Activated CD8-positive, alpha-beta memory T cell treated with anti-CD3 and anti-CD28 coated beads, Interleukin-2, amount 50 U/mL, for 4 hours (primary cell): ENCODE measurements around the gene AMY1A.
"Not testable (repeated sequence)": the region's sequence is repeated elsewhere in the genome, so short reads cannot be mapped to it uniquely, and the experiment has no call there.

Source experiments
- DNase-seq: peaks from one replicate; pipeline ENCODE4 v3.0.0-alpha.2; 2020

AMY1A gene

DNA sequence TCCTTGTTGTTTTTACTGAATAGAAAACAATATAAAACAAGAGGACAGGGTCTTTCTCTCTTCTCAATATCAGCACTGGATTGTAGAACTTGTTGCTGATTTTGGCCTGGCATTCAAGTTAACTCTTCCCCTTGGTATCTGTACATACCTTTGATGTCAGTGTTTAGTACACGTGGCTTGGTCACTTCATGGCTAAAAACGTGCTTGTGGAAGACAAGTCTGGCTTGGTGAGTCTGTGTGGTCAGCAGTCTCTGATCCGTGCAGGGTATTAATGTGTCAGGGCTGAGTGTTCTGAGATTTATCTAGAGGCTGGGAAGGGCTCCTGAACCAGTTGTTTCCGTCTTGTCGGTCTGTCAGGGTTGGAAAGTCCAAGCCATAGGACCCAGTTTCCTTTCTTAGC is at the start of gene AMY1A:
TSS of gene AMY1A (plus strand) at position 301 of the 400 bp plus-strand sequence. CDS start 571 bp downstream, outside the sequence.
- not testable (repeated sequence) for DNase-seq

DNA sequence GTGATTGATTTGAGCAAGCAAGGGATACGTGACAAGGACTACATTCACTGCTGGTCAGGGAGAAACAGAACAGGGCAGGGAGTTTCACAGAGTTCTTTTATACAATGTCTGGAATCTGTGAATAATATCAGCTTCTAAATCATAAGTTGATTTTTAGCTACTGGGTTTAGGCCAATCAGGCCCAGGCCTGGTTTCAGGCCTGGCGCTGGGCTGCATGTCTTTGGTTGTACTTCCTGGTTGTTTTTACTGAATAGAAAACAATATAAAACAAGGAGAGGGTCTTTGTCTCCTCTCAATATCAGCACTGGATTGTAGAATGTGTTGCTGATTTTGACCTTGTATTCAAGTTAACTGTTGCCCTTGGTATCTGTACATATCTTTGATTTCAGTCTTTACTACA is 39.2 kb upstream of the AMY1A start:
- DNase-seq, result no peak

DNA sequence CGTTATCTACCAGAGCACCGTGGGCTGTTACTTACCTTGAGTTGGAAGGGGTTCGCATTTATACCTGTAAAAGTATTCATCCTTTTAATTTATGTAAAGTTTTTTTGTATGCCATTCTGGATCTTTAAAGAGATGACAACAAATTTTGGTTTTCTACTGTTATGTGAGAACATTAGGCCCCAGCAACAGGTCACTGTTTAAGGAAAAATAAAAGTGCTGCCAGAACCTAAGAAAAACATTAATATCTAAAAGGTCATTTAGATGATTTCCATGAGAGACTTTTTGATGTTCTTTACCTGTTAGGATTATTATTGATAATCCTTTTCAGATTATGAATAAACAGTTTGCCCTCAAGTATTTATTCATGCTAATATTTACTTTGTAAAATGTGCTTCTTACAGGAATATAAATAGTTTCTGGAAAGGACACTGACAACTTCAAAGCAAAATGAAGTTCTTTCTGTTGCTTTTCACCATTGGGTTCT is 38.5 kb upstream of the AMY1A start, which contains the start of gene AMY2A:
TSS of gene AMY2A (plus strand) at position 434 of the 484 bp plus-strand sequence. CDS start at position 448, 14 bp downstream.
- not testable (repeated sequence) for DNase-seq

DNA sequence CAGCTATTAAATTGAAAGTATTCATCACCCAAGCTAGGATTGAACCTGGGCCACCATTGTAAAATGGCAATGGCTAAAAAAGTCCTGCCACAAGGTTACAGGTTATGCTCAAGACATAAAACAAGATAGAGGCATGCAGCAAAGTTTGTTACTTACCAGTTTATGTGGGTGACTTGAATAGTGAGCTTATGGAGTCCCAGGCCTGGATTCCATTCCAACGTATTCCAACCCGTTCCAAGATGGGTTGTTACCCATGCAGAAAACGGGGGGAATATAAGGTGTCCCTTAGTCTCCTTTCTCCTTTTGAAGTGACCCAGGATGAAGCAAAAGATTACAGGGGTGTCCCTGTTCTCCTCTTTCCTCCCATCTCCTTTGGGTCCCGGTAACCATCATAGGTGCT is 28.1 kb upstream of the AMY1A start:
- not testable (repeated sequence) for DNase-seq

DNA sequence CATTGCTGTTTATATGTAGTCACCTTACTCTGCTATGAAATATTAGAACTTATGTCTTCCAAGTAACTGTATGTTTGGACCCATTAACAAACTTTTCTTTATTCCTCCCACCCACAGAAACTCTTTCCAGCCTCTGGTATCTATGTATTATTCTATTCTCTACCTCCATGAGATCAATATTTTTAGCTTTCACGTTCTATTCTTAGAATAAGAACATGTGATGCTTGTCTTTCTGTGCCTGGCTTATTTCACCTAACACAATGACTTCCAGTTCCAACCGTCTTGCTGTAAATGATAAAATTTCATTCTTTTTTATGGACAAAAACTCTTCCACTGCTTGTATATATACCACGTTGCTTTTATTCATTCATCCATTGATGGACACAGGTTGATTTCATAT is 14.4 kb upstream of the AMY1A start:
- DNase-seq, result not testable (repeated sequence)

DNA sequence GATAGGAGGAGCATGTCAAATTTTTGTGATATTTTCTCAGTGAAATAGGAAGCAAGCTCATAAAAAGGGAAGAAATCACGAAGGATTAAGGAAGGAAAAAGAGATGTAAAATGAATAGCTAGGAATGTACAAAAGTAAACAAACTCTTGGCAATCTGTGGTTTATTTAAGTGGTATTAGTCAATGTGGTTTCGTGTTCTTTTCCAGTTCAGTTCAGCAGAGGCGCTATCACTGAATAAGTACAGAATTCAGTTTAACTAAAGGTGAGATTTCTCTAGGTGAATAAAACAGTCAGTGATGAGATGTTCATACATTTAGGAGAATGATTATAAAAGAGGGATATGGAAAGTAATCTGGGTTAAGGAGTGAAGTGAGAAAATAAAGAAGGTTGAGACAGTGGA is 11.7 kb upstream of the AMY1A start:
- not testable (repeated sequence) for DNase-seq

DNA sequence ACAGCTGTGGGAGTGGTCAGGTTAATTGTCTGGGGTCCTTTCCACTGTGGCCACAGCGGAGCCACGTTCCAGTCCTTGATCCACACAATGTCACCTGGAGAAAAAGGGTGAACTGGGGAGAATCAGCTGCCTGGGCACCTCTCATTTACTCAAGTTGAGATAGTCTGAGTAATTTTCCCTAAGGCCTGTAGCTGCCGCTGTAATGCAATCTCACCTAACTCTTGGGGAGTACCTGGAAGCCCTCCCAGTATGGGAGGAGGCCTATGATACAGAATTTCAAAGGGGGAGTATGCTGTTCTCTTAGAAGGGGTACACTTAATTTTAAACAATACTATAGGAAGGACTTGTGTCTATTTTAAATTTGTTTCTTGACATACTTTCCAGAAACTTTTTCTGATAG is 5.3 kb upstream of the AMY1A start:
- not testable (repeated sequence) for DNase-seq

DNA sequence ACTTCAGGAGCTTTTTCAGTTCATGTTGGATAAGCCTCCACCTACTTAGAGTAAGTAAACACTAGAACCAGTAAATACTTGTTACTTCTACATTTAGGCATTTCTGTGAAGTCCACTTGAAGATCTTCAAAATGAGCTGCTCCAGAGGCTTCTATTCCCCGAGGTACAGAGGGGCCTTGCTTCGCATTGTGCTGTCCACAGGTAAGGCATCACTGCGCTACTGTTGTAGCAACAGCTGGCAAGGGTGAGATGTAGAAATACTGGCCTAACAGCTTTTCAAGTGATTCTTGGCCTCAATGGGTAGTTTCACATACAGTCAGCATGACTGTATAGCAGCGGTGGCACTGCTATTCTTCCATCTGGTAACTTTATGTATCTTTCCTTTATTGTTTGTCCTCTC is 4.7 kb upstream of the AMY1A start:
- not testable (repeated sequence) for DNase-seq

DNA sequence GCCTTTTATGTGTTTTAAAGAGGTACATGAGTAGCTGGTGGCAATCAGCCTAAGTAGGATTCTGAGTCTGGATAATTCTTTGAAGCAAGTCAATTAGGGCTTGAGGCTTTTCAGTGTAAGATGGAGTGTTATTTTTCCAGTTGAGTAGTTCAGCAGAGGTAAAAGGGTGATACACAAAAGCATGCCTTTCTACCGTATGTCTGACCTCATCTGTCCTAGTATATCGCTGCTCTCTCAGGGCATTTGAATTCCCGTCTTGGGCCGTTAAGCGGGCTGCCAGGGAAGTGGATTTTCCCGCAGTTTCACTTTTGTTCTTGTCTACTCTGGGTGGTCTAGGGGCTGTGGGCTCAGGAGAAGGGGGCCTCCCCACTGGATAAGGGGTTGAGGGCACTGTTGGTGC is 1.4 kb upstream of the AMY1A start:
- DNase-seq, result not testable (repeated sequence)

DNA sequence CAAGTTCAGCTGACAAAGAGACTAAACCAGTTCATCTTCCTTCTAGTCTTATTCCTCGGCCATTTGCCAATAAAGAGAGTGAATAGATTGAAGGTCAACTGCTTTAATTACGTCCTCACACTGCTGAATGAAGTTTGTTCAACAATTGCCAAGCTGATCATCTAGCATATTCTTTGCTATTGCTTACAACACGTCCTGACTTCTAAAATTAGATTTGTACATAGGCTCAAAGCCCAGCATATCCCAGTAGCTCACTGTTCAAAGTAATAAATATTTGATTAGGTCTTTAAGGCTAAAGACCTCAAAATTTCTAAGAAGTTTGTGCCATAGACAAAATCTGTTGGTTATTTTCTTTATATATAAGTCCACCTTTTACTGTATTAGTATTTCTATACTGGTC is 20.8 kb downstream of the AMY1A start:
- DNase-seq, result not testable (repeated sequence)

DNA sequence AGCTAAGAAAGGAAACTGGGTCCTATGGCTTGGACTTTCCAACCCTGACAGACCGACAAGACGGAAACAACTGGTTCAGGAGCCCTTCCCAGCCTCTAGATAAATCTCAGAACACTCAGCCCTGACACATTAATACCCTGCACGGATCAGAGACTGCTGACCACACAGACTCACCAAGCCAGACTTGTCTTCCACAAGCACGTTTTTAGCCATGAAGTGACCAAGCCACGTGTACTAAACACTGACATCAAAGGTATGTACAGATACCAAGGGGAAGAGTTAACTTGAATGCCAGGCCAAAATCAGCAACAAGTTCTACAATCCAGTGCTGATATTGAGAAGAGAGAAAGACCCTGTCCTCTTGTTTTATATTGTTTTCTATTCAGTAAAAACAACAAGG is 40.5 kb downstream of the AMY1A start, which contains the start of gene AMY1B:
TSS of gene AMY1B (minus strand) at position 101 of the 400 bp plus-strand sequence. CDS start 571 bp downstream, outside the sequence.
- not testable (repeated sequence) for DNase-seq

DNA sequence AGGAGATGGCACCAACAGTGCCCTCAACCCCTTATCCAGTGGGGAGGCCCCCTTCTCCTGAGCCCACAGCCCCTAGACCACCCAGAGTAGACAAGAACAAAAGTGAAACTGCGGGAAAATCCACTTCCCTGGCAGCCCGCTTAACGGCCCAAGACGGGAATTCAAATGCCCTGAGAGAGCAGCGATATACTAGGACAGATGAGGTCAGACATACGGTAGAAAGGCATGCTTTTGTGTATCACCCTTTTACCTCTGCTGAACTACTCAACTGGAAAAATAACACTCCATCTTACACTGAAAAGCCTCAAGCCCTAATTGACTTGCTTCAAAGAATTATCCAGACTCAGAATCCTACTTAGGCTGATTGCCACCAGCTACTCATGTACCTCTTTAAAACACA is 41.9 kb downstream of the AMY1A start:
- DNase-seq, result not testable (repeated sequence)

DNA sequence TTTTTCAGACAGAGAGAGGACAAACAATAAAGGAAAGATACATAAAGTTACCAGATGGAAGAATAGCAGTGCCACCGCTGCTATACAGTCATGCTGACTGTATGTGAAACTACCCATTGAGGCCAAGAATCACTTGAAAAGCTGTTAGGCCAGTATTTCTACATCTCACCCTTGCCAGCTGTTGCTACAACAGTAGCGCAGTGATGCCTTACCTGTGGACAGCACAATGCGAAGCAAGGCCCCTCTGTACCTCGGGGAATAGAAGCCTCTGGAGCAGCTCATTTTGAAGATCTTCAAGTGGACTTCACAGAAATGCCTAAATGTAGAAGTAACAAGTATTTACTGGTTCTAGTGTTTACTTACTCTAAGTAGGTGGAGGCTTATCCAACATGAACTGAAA is 45.1 kb downstream of the AMY1A start:
- DNase-seq, result not testable (repeated sequence)

DNA sequence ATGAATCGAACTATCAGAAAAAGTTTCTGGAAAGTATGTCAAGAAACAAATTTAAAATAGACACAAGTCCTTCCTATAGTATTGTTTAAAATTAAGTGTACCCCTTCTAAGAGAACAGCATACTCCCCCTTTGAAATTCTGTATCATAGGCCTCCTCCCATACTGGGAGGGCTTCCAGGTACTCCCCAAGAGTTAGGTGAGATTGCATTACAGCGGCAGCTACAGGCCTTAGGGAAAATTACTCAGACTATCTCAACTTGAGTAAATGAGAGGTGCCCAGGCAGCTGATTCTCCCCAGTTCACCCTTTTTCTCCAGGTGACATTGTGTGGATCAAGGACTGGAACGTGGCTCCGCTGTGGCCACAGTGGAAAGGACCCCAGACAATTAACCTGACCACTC is 45.7 kb downstream of the AMY1A start:
- DNase-seq, result not testable (repeated sequence)

DNA sequence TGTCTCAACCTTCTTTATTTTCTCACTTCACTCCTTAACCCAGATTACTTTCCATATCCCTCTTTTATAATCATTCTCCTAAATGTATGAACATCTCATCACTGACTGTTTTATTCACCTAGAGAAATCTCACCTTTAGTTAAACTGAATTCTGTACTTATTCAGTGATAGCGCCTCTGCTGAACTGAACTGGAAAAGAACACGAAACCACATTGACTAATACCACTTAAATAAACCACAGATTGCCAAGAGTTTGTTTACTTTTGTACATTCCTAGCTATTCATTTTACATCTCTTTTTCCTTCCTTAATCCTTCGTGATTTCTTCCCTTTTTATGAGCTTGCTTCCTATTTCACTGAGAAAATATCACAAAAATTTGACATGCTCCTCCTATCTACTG is 52.1 kb downstream of the AMY1A start:
- DNase-seq, result not testable (repeated sequence)

DNA sequence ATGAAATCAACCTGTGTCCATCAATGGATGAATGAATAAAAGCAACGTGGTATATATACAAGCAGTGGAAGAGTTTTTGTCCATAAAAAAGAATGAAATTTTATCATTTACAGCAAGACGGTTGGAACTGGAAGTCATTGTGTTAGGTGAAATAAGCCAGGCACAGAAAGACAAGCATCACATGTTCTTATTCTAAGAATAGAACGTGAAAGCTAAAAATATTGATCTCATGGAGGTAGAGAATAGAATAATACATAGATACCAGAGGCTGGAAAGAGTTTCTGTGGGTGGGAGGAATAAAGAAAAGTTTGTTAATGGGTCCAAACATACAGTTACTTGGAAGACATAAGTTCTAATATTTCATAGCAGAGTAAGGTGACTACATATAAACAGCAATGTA is 54.8 kb downstream of the AMY1A start:
- not testable (repeated sequence) for DNase-seq
